PC-9 (cell line): ENCODE data around the gene ZFYVE27.

ENCODE experiments used
- EZH2 ChIP-seq: fragments of 200-600 bp; sonication (generic); IDR thresholded peaks from 2 replicates; pipeline ENCODE4 v1.8.0; 2017; ENCODE audit warnings: antibody characterized with exemption, low read depth
- TF ChIP-seq, protein P1 (sequence below): fragments of 200-600 bp; sonication (generic); conservative IDR thresholded peaks from 2 replicates; pipeline ENCODE4 v1.6.1; 2017; ENCODE audit warnings: mixed run types, antibody characterized with exemption, mild to moderate bottlenecking, moderate library complexity

GRCh38 chr10:97780841-97781617, 44.1 kb downstream of the ZFYVE27 start:
- TF ChIP-seq, protein P1, sequence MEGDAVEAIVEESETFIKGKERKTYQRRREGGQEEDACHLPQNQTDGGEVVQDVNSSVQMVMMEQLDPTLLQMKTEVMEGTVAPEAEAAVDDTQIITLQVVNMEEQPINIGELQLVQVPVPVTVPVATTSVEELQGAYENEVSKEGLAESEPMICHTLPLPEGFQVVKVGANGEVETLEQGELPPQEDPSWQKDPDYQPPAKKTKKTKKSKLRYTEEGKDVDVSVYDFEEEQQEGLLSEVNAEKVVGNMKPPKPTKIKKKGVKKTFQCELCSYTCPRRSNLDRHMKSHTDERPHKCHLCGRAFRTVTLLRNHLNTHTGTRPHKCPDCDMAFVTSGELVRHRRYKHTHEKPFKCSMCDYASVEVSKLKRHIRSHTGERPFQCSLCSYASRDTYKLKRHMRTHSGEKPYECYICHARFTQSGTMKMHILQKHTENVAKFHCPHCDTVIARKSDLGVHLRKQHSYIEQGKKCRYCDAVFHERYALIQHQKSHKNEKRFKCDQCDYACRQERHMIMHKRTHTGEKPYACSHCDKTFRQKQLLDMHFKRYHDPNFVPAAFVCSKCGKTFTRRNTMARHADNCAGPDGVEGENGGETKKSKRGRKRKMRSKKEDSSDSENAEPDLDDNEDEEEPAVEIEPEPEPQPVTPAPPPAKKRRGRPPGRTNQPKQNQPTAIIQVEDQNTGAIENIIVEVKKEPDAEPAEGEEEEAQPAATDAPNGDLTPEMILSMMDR: no peak
- no peak for TF ChIP-seq EZH2
